Uterus (tissue), 4 donors: ENCODE results near the gene HINT3. TPM values are rescaled to one million over a fixed set of nuclear protein-coding genes. Genes with fewer than 3 reads are reported as not detected.
A peak's percentile ranks its signal among the peaks of the same experiment; 100 is the strongest.

ENCODE experiments used
- DNase-seq, 2 donors: peaks; one replicate each; pipeline ENCODE4 v3.0.0-alpha.2; 2019 to 2020
- H3K27ac ChIP-seq, 2 donors: fragments of 200-600 bp; sonication (generic); 1 replicate in 1 of 2; 2 replicates in 1 of 2; pipeline ENCODE4 v1.5.1; 2016 to 2018
- H3K27me3 ChIP-seq, 2 donors: fragments of 200-600 bp; sonication (generic); one replicate each; pipeline ENCODE4 v1.5.1; 2018 to 2019; ENCODE audit warnings: control low read depth in 1 of 2
- H3K36me3 ChIP-seq, 2 donors: fragments of 200-600 bp; sonication (generic); one replicate each; pipeline ENCODE4 v1.5.1; 2019; ENCODE audit warnings: control low read depth in 1 of 2
- H3K4me1 ChIP-seq, 2 donors: fragments of 200-600 bp; sonication (generic); one replicate each; pipeline ENCODE4 v1.5.1; 2018 to 2019; ENCODE audit warnings: control low read depth in 1 of 2
- H3K4me3 ChIP-seq, 2 donors: fragments of 200-600 bp; sonication (generic); 1 replicate in 1 of 2; 2 replicates in 1 of 2; pipeline ENCODE4 v1.5.1; 2018 to 2019; ENCODE audit warnings: mild to moderate bottlenecking in 1 of 2
- H3K9me3 ChIP-seq, 2 donors: fragments of 200-600 bp; sonication (generic); one replicate each; pipeline ENCODE4 v1.5.1; 2019; ENCODE audit warnings: control low read depth in 1 of 2
- POLR2A ChIP-seq, 2 donors: fragments of 450-650 bp; IDR thresholded peaks; one replicate each; pipeline ENCODE4 v1.6.1; 2016; ENCODE audit warnings: antibody characterized with exemption in 2 of 2, mild to moderate bottlenecking in 1 of 2, moderate library complexity in 1 of 2
- intact Hi-C: fragments of 100-400 bp; cut with DNase I; formaldehyde crosslinking; loops from one replicate; pipeline ENCODE4 v1.15.1; 2023; ENCODE audit warnings: low total_unique reads
- total RNA-seq, 4 donors: library from RNA; depleted of rRNA in 3 of 4; stranded (reverse); fragments of >200 nt in 3 of 4; gene quantifications; one replicate each; pipeline versions ENCODE4 v1.1.0 to v1.2.4, GENCODE V29; 2014 to 2023
- TF ChIP-seq, protein P1 (sequence below), 4 experiments: fragments of 200-600 bp in 2 of 4; fragments of 450-650 bp in 2 of 4; sonication (generic) in 2 of 4; IDR thresholded peaks; one replicate each; pipeline ENCODE4 v1.5.1; 2016 to 2019; ENCODE audit warnings: antibody characterized with exemption in 4 of 4, mild to moderate bottlenecking in 2 of 4, moderate library complexity in 1 of 4
- donor health status: DM: yes; HTN: yes; CAD: no.

HINT3 gene
- total RNA-seq, 4 donors from 2014 or later = 13.1 to 49.3 (median 23.1) TPM

DNA sequence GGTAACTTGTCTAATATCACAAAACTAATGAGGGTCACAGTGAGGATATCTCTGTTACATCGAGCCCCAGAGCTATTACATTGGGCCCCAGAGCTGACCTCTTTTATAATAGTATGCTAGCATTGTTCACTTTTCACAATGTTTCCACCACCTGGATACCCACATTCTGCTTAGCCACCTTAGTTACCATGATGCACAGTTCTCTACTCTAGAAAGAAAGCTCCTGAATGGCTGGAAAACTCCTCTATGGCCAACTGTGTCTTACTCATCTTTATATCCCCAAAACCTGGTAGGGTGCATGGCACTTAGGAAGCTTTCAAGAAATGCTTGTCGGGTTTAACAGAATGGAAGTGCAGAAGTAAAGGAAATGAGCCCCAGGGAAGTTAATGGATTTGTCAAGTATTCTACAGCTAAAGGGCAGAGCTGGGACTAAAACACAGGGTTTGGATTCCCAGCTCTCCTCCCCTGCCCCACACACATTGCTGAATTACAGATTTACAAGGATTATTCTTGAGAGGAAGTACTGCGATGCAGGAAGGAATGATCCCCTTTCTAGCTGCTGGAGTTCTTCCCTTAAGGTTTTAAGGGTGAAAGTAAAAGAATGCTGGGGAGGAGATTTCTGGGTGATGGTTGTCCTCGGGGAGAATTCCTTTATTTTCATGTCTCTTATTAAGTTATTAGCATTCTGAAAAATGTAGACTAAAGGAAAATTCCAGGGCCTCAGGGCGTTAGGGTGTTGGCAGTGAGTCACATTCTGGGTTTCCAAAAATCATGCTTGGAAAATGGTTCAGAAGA lies 16.1 kb upstream of the HINT3 start:
- Histone ChIP-seq H3K9me3 (no peaks in the 10 kb centered on the region), H3K36me3 (no peaks in the 10 kb centered on the region), H3K4me1 (no peaks in the 10 kb centered on the region), H3K4me3 (no peak overlapping the region), H3K27ac (no peak overlapping the region), H3K27me3 (no peaks in the 10 kb centered on the region)
- no peak for DNase-seq
- TF ChIP-seq POLR2A (IDR thresholded peaks at IDR 0.05) = no peak
- TF ChIP-seq, protein P1, sequence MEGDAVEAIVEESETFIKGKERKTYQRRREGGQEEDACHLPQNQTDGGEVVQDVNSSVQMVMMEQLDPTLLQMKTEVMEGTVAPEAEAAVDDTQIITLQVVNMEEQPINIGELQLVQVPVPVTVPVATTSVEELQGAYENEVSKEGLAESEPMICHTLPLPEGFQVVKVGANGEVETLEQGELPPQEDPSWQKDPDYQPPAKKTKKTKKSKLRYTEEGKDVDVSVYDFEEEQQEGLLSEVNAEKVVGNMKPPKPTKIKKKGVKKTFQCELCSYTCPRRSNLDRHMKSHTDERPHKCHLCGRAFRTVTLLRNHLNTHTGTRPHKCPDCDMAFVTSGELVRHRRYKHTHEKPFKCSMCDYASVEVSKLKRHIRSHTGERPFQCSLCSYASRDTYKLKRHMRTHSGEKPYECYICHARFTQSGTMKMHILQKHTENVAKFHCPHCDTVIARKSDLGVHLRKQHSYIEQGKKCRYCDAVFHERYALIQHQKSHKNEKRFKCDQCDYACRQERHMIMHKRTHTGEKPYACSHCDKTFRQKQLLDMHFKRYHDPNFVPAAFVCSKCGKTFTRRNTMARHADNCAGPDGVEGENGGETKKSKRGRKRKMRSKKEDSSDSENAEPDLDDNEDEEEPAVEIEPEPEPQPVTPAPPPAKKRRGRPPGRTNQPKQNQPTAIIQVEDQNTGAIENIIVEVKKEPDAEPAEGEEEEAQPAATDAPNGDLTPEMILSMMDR (IDR thresholded peaks at IDR 0.05) = no peak
- intact Hi-C loops = no loop called here

DNA sequence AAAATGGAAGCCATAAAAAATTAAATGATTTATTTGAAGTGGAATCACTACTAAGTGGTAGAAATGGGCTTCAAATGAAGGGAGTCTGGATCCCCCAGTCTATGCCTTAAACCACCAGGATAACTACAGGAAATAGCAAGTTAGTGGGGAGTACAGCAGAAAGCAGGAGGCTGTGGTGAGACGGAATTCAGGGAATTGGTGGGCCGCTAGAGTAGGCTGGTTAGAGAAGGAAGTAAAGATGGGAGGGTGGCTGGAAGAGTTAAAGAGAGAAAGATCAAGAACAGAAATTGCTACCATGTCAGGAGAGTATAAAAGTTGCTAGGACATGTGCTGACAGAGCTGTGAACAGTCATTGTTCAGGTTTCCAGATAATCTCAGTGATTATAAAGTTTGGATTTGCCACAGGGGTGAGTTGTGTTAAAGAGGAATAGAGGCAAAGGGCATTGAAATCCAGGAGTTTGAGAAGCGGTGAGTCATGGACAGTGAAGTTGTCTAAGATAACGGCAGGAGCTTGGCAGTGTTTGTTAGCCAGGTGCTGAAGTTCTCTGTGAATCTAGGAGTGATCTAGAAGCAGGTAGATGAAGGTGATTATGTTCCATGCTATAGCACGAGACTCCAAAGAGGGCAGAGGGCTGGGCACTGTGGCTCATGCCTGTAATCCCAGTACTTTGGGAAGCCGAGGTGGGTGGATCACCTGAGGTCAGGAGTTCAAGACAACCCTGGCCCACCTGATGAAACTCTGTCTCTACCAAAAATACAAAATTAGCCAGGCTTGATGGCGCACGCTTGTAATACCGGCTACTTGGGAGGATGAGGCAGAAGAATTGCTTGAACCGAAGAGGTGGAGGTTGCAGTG lies 13.7 kb upstream of the HINT3 start:
- no peak for DNase-seq
- no peaks in the 10 kb centered on the region for H3K4me1 ChIP-seq
- peak overlapping the region in 1 of 2 donors; percentile 78 for H3K27ac ChIP-seq
- no peak overlapping the region for H3K4me3 ChIP-seq
- no peaks in the 10 kb centered on the region for H3K9me3 ChIP-seq
- no peaks in the 10 kb centered on the region for H3K27me3 ChIP-seq
- intact Hi-C loops = no loop called here
- no peaks in the 10 kb centered on the region for H3K36me3 ChIP-seq
- TF ChIP-seq, protein P1 (IDR thresholded peaks at IDR 0.05) = no peak
- no peak for TF ChIP-seq POLR2A (IDR thresholded peaks at IDR 0.05)

DNA sequence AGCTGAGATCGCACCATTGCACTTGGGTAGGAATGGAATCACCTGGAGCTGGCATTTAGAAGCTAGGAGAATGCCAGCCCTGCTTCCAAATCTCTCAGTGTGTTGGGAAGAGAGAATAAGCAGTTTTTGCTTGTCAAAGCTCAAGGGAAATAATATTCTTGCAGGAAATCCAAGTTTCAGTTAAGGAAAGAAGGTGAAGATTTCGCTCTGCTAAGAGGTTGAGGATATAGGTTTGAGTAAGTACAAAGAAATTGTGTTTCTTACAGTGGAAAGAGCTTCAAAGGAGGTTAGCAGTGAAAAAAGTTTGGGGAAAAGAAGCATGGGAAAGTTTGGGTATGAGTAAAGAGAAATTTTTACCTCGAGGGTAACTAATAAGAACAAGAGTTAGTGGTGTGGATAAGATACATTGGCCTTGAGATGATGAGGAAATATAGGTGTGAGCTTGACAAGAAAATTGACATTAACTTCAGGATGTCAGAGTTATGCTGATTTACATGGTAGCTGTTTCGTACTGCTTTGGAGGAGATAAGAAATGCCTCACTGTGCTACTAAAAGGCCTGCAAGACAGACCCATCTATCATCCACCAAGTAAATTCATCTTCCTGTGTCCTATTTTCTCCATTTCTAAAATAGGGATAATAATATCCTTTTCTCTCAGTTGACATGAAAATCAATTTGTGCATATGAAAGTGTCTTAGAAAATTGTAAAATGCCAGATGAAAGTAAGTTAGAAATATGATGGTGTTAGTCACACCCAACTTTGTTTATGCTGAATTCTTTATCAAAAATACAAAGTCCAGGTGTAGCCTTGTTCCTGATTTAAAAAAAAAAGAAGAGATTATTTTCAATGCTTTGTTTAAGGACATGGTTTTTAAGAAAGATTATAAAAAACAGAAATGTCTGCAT lies 12.8 kb upstream of the HINT3 start:
- Histone ChIP-seq H3K4me1 (no peaks in the 10 kb centered on the region), H3K4me3 (no peak overlapping the region), H3K9me3 (no peaks in the 10 kb centered on the region), H3K27me3 (no peaks in the 10 kb centered on the region), H3K36me3 (no peaks in the 10 kb centered on the region), H3K27ac (peak overlapping the region; percentile 43 to 78)
- TF ChIP-seq, protein P1 (IDR thresholded peaks at IDR 0.05) = no peak
- intact Hi-C loops = no loop called here
- no peak for DNase-seq

DNA sequence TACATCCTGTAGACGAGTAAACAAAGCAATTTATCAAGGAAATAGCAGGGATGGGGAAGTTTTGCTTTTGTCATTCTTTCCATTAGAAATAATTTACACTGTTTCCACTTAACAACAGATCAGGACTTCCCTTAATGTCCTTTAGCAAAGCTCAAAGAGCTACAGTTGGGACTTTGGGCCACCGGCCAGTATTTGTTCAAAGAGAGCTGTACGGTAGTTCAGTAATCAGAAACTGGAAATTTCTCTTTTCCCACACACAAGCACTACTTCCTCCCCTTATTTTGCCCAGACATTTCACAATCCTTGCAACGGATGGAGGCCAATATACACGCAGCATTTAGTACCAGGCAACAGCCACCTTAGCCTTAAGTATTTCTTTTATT lies 12.1 kb upstream of the HINT3 start:
- no peaks in the 10 kb centered on the region for H3K27me3 ChIP-seq
- H3K36me3 ChIP-seq = no peaks in the 10 kb centered on the region
- intact Hi-C loops = no loop called here
- peak overlapping the region; percentile 43 to 78 for H3K27ac ChIP-seq
- no peaks in the 10 kb centered on the region for H3K4me1 ChIP-seq
- no peaks in the 10 kb centered on the region for H3K9me3 ChIP-seq
- no peak for TF ChIP-seq POLR2A (IDR thresholded peaks at IDR 0.05)
- TF ChIP-seq, protein P1 (IDR thresholded peaks at IDR 0.05) = no peak
- H3K4me3 ChIP-seq = no peak overlapping the region
- DNase-seq = peak; percentile 46 to 76
